ENCODE data around the gene HOXA13.

GRCh38 chr7:27239387-27240014 is 39.6 kb upstream of the HOXA13 start:
- TF ChIP-seq, protein P1, sequence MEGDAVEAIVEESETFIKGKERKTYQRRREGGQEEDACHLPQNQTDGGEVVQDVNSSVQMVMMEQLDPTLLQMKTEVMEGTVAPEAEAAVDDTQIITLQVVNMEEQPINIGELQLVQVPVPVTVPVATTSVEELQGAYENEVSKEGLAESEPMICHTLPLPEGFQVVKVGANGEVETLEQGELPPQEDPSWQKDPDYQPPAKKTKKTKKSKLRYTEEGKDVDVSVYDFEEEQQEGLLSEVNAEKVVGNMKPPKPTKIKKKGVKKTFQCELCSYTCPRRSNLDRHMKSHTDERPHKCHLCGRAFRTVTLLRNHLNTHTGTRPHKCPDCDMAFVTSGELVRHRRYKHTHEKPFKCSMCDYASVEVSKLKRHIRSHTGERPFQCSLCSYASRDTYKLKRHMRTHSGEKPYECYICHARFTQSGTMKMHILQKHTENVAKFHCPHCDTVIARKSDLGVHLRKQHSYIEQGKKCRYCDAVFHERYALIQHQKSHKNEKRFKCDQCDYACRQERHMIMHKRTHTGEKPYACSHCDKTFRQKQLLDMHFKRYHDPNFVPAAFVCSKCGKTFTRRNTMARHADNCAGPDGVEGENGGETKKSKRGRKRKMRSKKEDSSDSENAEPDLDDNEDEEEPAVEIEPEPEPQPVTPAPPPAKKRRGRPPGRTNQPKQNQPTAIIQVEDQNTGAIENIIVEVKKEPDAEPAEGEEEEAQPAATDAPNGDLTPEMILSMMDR (conservative IDR thresholded peaks at IDR 0.05; ENCODE audit: low read length), result no peak
- no peak for TF ChIP-seq EZH2phosphoT487 (IDR thresholded peaks at IDR 0.05; ENCODE audit: borderline replicate concordance, low read depth, low read length)

Data from OCI-LY7 (cell line).